ENCODE results near the gene RACGAP1.
A peak's percentile ranks its signal among the peaks of the same experiment; 100 is the strongest.
"Not testable (repeated sequence)": the region's sequence is repeated elsewhere in the genome, so short reads cannot be mapped to it uniquely, and the experiment has no call there.

RACGAP1 gene

GRCh38 chr12:50055831-50056638 lies 30.7 kb upstream of the RACGAP1 start:
- DNase-seq, result peak; percentile 28

GRCh38 chr12:50053583-50053982 lies 28.3 kb upstream of the RACGAP1 start:
- DNase-seq, result no peak

DNA sequence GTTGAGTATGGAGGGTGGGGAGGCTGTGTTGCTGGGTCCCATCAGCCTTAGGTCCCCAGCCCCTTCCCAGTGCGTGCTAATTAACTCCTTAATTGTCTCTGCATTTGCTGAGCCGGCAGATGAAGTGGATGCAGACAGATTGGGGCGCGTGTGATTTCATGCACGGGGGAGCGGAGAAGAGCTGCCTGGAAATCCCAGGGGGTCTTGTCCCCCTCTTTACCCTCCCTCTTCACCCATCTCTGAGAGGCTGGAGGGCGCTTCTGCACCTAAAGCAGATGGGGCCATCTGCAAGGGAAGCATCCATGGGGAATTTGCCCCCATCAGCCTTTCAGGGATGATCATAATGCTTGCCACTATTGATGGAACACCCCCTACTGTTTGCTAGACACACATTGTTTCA lies 27.7 kb upstream of the RACGAP1 start:
- DNase-seq, result peak; percentile 28

DNA sequence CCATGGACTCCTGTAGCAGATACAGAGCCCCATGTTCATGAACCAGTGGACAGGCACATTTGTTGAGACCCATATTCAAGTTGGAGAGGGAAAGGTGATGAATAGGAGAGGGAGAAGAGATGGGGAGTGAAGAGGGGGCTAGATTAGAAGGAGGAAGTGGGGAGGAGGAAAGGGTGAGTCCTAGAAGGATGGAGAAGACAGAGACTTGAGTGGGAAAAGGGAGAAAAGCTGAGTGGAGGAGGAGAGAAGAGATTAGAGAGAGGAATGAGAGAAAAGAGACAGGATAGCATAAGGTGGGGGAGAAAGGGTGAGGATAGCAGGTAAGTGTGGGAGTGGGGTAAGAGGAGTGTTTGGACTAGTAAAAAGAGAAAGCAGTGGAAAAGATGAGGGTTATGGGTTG lies 27.2 kb upstream of the RACGAP1 start:
- DNase-seq, result no peak

GRCh38 chr12:50051101-50051806 lies 26.0 kb upstream of the RACGAP1 start:
- no peak for DNase-seq

DNA sequence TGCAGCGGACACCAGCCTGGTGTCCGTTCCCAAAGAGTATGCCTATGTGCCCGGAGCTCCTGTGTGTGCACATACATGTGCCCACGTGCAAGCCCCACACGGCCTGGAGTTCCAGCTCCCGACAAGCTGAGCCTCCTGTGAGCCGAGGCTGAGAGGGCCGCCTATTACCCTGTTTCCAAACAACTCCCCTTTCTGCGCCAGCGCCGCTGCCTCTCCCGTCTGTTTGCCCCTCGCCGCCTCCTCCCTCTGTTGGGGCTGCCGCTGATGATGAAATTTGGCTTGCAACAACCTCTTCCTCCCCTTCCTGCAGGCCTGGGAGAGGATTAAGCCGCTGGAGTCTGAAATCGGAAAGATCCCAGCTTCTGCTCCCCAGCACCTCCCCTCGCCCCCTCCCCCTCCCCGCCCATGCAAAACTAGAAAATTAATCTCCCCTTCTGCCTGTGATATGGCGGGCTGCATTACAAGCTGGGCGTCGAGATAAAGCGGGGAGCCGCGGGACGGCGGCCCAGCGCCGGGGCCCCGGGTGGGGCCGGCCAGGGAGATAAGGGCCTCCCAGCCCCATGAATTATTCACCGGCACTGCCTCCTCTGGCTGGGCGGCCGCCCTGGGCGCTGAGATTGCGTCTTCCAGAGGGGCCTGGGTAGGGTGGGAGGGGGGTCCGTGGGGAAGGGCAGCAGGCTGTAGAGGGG lies 25.3 kb upstream of the RACGAP1 start:
- DNase-seq, result no peak

GRCh38 chr12:50050119-50050385 lies 24.8 kb upstream of the RACGAP1 start:
- DNase-seq, result no peak

GRCh38 chr12:50049254-50050118 lies 24.2 kb upstream of the RACGAP1 start:
- no peak for DNase-seq

DNA sequence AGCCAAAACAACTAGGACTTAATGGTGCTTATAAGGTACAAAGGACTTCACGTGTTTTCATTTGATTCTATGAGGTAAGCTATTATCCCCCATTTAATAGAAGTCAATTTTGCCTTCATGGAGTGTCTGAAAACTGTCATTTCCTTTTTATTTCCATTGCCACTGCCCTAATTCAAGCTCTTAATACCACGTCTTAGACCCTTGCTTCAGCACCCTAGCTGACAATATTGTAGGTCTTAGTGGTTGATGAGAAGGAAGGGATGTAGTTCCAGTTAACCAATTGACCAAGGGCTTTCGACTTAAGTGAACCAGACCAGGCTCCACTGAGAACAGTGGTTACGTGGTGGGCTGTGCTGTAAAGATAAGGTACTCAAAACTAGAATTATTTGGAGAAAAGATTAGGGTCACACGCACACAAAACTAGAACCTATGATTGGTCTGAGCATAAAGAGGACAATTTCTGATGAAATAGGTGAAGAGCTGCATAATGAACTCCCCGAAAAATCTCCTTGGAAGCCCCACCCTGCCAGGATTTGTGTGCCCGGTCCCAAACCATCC lies 22.5 kb upstream of the RACGAP1 start:
- no peak for DNase-seq

GRCh38 chr12:50043854-50044253 lies 18.6 kb upstream of the RACGAP1 start:
- no peak for DNase-seq

GRCh38 chr12:50043308-50043707 lies 18.0 kb upstream of the RACGAP1 start:
- DNase-seq, result no peak

GRCh38 chr12:50042693-50043092 lies 17.4 kb upstream of the RACGAP1 start:
- DNase-seq, result no peak

DNA sequence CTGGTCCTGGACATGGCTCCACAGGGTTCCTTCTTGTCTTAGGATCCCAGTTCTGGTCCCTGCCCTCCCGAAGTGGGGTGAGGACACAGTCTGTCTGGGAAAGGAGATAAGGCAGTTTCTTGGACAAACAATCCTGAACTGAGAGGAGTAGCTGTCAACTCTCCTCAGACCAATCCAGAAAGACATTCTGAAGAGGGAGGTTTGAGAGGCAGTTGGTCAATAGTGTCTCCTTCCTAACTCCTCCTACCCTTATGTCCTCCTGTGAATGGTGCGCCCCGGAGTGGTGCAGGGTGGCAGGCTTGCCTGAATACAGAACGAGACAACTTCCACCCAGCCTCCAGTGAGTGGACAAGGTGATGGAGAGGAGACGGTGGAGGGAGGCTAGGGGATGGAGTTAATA lies 16.7 kb upstream of the RACGAP1 start:
- no peak for DNase-seq

GRCh38 chr12:50041062-50041860 lies 16.0 kb upstream of the RACGAP1 start:
- no peak for DNase-seq

- no peak for DNase-seq
These were observed 15.4 kb upstream of the RACGAP1 start for GRCh38 chr12:50040657-50041056.

GRCh38 chr12:50039151-50039835 lies 14.0 kb upstream of the RACGAP1 start:
- DNase-seq, result peak; percentile 83

DNA sequence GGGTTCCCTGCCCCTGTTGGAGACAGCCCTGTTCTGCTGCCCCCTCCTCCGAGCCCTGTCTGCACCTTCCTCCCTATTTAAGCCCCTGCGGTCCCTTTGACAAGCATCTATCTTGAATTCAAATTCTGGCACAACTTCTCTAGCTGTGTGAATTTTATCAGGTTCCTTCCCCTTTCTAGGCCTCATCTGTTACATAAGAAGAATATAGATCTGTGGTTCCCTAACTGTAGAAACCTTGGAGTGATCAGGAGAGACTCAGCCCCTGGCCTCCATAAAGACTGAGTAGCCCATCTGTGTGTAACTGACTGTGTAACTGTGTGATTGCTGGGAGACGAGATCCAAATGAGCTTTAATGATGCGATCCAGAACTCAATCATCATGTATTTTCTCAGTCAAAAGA lies 13.0 kb upstream of the RACGAP1 start:
- DNase-seq, result no peak

DNA sequence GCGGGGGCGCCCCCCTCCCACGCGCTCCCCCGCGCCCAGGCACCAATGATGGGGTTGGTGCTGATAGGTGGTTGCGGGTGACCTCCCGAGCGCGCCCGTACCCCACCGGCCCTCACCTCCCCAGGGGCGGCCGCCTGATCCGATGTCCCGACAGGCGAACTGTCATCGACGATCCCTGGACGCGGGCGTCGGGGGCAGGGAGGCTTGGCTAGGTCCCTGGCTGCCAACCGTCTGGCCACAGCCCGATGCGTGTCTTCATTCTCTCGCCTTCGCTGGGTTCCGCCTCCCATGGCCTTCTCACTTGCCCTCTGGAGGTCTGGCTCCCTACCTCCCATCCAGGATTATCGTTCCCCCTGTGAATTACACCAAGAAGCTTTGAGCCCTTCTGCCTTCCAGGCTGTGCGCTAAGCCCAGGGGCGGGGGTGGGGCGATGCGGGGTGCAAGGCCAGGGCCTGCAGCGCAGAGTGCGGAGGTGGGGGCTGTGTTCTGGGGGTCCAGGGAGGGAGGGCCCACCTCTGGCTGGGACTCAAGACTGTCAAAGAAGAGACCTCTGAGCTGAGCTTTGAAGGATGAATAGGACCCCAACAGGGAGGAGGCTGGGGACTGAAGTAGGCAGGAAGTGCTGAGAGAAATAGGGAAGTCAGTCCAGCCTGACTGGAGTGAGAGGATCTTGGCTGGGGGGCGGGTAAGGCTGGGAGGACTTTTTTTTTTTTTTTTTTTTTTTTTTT lies 7.7 kb upstream of the RACGAP1 start:
- DNase-seq, result no peak

DNA sequence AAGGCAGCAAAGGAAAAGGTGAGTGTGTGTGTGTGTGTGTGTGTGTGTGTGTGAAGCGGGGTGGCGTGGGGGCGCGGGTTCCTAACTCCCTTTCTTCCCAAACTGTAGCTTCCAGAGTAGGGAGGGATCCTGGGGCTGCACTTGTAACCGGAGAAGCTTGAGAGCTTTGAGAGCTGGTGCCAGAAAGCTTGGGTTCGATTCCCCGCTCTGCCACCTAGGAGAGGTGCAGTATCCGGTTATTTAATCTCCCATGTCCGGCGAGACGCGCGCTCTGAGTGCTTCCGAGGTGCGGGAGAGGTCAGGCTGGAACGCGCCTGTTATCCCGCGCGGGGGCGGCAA lies 7.2 kb upstream of the RACGAP1 start:
- no peak for DNase-seq

GRCh38 chr12:50030449-50030848 lies 5.2 kb upstream of the RACGAP1 start:
- not testable (repeated sequence) for DNase-seq

- DNase-seq, result no peak
These were observed 1.4 kb upstream of the RACGAP1 start for GRCh38 chr12:50026691-50027090.
